GM18507 (cell line): ENCODE data around the gene ARL6IP1.

Experiments
- DNase-seq: peaks from one replicate; pipeline ENCODE4 v3.0.0; 2011; ENCODE audit warnings: low read depth; ENCODE audit not compliant: insufficient read length; ENCODE audit errors: extremely low spot score
- FAIRE-seq: peaks from 2 replicates; lab custom pipeline; 2011; peaks lifted over from hg19 to GRCh38; lab: Jason Lieb, UNC

ARL6IP1 gene

DNA sequence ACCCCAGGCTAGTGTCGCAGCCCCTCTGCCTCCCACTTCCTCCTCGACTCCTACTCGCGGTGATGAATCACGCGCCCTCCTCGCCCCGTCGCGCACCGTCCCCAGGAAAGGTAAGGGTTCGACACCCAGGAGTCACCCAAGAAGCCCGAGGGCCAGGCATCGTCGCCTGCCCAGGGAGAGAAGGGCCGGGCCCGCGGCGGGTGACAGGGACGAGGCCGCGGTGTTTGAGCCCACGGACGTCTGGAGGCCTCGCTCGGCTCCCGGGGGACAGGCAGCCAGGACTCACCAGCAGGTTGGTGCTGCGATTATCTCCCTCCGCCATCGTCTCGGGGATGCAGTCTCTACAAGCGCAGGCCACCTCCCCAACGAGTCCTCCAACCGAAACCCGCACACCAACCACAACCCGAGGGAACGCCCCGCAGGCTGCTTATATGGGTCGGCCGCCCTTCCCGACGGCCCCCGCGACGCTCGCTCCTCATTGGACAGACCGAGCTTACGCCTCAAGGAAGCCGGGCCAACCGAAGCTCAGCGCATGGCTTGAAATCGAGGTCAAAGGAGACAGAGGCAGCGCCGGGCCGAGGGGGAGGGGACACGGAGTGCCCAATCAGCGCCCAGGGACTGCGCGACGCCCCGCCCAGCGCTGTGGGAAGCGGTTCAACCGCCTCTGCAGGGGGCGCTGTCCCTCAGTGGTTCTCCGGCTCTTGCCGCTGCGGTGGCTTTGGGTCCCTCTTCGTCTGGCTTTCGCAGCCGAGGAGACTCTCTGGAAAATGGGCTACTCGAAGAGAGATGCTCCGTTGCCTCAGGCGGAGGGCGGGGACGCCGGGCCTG, at the start of gene ARL6IP1:
Gene ARL6IP1, minus strand, starts transcription at position 405 of the 828 bp plus-strand sequence. Its CDS starts 83 bp downstream, at position 322.
- FAIRE-seq: peak; percentile 99
- DNase-seq: peak; percentile 91

GRCh38 chr16:18846416-18846815, 45.1 kb upstream of the ARL6IP1 start:
- FAIRE-seq (no peak), DNase-seq (no peak)

- FAIRE-seq: no peak
These were observed 41.2 kb upstream of the ARL6IP1 start for GRCh38 chr16:18842565-18842964.

GRCh38 chr16:18841833-18842525, 40.6 kb upstream of the ARL6IP1 start:
- DNase-seq: no peak
- FAIRE-seq: no peak

More at GRCh38 chr16:18842565-18842964, 41.2 kb upstream of the ARL6IP1 start:
- no peak for DNase-seq

DNA sequence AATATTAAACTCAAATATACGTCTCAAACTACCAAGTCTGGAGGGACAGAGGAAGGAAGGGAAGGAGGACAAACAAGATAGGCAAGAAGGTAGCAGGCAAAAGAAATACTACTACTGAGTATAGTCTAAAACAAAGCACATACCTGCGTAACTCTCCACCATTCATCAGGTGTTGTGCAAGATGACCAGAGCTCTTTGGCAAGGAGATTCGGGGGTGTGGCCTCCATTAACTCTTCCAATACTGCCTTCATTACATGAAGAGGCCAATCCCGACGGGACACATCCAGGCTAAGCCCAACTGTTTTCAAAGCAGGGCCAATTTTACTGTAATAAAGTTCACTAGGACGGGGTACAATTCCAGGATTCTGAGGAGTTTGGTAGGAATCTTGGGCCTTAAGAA, 38.2 kb upstream of the ARL6IP1 start:
- no peak for DNase-seq
- no peak for FAIRE-seq

DNA sequence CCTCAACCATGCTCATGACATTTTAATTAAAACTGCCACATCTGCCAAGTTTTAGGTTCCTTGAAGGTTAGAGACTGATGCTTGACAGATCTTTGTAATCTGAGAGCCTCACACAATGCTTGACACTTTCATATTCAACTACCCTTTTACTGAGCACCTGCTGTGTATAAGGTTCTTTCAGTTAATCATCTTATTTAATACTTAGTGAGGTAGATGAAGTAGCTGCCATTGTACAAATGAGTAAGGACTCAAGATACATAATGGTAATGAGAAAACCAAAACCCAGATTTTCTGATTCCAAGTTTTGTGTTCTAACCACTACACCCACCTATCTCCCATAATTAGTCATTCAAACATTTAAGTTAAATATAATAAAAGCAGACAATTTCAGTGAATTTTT, 35.4 kb upstream of the ARL6IP1 start:
- DNase-seq: no peak
- FAIRE-seq: no peak

- no peak for DNase-seq
- FAIRE-seq: no peak
These were observed 33.5 kb upstream of the ARL6IP1 start for GRCh38 chr16:18834864-18835263.

DNA sequence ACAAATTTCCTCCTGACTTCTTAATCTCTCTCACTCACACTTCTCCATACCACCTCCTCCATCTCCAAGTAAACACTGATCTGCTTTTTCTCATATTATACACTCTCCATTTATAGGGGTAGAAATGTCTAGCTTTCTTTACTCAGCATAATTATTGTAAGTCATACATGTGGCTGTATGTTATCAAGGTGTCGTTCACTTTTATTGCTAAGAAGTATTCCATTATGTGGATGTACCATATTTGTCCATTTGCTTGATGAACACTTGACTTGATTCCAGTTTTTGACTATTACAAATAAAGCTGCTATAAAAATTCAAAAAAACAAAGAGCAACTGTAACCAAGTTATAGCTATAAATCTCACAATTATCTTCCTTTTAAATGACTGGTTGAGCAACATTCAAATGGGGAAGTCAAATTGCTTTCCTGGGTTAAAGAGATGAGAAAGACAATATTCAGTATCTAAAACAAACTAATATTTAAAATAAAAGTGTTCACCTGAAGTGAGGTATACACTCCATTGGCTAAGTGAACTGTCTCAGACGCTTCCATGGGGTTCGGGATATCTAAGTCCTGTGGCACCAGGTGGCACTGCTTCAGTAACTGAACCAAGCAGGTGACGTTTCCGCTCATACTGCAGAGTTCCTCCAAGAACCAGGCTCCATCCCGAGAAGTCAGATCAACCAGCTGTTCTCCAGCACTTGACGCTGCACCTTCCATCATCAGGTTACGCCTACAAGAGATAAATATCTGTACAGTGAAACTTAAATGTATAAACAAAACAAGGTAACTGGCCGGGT, 32.6 kb upstream of the ARL6IP1 start:
- FAIRE-seq (no peak), DNase-seq (no peak)

DNA sequence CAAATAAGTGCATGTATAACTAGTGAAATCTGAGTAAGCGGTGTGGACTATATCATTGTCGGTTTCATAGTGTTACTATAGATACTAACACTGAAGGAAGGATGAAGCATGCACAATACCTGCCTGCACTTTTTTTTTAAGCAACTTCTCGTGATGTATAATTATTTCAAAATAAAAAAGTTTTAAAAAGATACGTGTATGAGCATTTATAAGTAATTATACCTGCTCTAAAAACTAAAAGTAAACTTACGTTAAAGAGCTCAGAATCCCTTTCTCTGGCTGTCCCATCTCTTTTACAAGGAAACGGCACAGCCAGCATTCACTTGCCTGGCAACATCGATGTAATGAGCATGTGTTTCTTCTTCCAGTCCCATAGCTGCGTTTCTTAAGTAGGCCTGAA, 31.3 kb upstream of the ARL6IP1 start:
- FAIRE-seq: no peak

GRCh38 chr16:18832006-18832405, 30.7 kb upstream of the ARL6IP1 start:
- DNase-seq: no peak
- FAIRE-seq: no peak

More for the DNA sequence above, 31.3 kb upstream of the ARL6IP1 start:
- no peak for DNase-seq

DNA sequence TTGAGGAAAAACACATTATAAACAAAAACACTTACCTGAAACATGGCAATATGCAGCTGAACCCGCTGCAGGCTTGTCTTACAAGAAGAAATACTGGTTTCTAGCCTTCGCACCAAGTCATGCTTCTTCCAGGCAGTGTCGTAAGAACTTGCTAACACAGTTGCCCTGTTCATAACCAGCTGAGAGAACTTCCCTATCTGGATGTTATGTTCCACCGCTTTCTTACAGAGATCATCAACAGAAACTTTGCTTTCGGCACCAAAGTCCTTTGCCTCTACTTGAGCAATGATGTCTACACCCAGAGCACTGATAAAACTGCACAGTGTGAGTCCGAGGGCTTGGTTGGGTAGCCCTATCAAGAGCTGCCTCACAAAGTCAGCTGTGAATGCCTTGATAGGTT, 27.9 kb upstream of the ARL6IP1 start:
- FAIRE-seq (no peak), DNase-seq (no peak)

DNA sequence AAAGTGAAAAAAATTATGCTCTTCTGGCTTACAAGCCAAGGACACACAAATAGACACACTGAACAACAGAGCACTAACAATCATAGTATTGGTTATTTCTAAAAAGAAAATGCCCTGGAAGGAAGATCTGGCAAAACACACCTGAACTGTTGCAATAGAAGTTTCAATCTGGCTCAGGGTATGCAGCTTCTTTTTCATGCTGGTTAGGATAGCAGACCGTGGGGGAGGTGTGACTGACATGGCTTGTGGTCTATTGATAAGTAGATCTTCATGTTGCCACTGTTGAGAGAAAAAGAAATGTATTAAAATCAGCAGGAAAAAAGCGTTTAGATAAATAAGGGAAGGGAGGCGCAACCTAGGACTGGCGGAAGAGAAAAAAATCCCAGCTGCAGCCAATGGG, 26.5 kb upstream of the ARL6IP1 start:
- FAIRE-seq (no peak), DNase-seq (no peak)

DNA sequence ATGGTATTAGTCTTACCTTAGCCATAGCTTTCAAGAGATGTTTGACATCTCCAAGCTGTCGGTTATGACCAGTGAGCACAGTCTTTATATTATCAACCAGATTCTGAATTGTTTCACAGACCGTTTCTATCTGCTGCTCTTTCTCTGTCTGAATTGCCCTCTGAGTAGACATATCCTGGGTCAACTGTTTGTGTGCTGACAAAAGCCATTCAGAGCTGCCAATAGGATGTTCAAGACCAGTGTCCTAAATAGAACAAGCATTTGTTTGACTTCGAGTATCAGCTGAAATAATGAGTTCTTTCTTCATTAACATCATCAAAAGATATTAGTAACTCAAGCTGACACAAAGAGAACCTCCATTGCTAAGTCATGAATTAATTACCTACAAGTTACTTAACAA, 14.9 kb upstream of the ARL6IP1 start:
- no peak for FAIRE-seq

DNA sequence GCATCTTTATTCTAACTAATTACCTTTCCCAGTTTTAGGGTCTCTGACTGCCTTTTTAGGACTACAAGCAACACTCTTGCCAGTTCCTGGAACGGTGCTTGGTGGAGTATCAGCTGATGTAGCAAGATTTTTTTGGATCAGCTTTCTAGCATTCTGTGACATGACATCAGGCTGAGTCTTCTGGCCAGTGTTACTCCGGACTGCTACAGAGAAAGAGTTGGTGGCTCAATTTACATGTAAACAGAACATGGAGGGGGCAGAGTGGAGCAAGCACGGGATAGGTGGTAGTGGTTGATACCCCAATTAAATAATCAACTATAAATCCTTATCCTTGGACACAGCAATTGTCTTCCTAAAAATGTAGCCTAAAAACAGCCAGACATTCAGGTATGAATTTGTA, 10.6 kb upstream of the ARL6IP1 start:
- FAIRE-seq (no peak), DNase-seq (no peak)

More for the DNA sequence above, 14.9 kb upstream of the ARL6IP1 start:
- DNase-seq: no peak

DNA sequence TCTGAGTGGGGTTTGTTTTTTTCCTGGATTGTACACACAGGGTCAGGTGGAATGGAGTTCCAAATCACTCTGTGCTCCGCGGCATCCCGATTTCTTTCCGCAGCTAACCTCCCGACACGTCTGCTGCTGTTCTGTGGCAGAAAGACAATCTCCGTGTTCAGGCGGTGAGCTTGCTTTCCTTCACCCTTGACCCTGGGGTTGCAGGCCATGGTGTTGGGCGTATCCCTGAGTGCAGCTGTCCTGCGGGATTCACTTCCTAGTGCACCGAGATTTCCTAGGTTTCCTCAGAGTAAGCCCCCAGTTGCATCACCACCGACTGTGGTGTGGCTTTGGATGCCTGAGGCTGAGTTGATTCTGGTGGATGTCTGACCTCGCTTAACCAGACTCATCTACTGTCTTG, 7.8 kb upstream of the ARL6IP1 start:
- FAIRE-seq: no peak
- no peak for DNase-seq

GRCh38 chr16:18805257-18805773, 4.0 kb upstream of the ARL6IP1 start:
- DNase-seq (no peak), FAIRE-seq (no peak)

DNA sequence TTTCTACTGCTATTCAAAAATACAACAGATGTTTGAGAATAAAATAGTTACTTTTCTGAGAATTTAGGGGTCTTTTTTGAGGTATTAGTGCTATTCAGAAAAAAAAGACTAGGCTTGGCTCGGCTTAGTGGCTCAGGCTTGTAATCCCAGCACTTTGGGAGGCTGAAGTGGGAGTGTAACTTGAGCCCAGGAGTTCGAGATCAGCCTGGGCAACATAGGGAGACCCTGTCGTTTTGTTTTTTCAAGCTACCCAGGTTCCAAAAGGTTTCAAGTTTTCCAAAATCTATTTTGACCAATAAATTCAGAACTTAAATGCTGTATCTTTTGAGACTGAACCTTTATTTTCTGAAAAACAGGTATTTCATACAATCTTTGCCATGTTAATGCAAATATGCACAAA, 3.2 kb upstream of the ARL6IP1 start:
- FAIRE-seq: no peak
- DNase-seq: no peak

GRCh38 chr16:18803569-18804462, 2.5 kb upstream of the ARL6IP1 start:
- no peak for DNase-seq
- FAIRE-seq: no peak

- FAIRE-seq (no peak), DNase-seq (no peak)
These were observed 1.5 kb upstream of the ARL6IP1 start for GRCh38 chr16:18802767-18803343.
